HepG2 (cell line): ENCODE data around the gene ZNF595. TPM values are rescaled to one million over a fixed set of nuclear protein-coding genes. Genes with fewer than 3 reads are reported as not detected.

ENCODE experiments used
- ATAC-seq: fragments of 200-7000 bp; cut with Tn5 transposase; 3 replicates; pipeline ENCODE4 v1.9.1; 2020; ENCODE audit warnings: mild to moderate bottlenecking, moderate library complexity
- BruUV-seq: library from RNA; stranded (reverse); fragments of 400-500 nt; replicated peaks from 2 replicates; lab custom pipeline; 2021; lab: Mats Ljungman, UMichigan
- CTCF ChIA-PET: fragments of 300-600 bp; formaldehyde crosslinking; extraction: SDS; loops from one replicate; lab custom pipeline; 2021; ENCODE audit warnings: low total read pairs, inconsistent platforms, low intra/inter-chr PET ratio; lab: Yijun Ruan, JAX
- POLR2A ChIA-PET: fragments of 350-600 bp; sonication (Branson Sonifier 250); formaldehyde crosslinking; loops from one replicate; lab custom pipeline; 2020; ENCODE audit warnings: antibody characterized with exemption, inconsistent platforms; lab: Yijun Ruan, JAX
- DNase-seq: peaks from one replicate; pipeline ENCODE4 v3.0.0-alpha.2; 2015; ENCODE audit warnings: low spot score
- FAIRE-seq: peaks from 3 replicates; lab custom pipeline; 2011; peaks lifted over from hg19 to GRCh38; lab: Jason Lieb, UNC
- H2AFZ ChIP-seq: one replicate; pipeline ENCODE4 v1.6.1; 2011; ENCODE audit warnings: low read length, inconsistent platforms
- H3K27ac ChIP-seq: fragments of 300-600 bp; 3 replicates; pipeline ENCODE4 v1.8.0; 2011; ENCODE audit warnings: mixed run types, mild to moderate bottlenecking, mixed read lengths, low read length, inconsistent platforms; ENCODE audit not compliant: insufficient read depth; ENCODE audit errors: extremely low read length
- H3K27me3 ChIP-seq, 2 experiments: fragments of 200-600 bp in 1 of 2; 2 replicates in 1 of 2; 3 replicates in 1 of 2; pipeline versions ENCODE4 v1.6.0 to v1.8.0; 2011; ENCODE audit warnings: low read length in 2 of 2, mild to moderate bottlenecking in 2 of 2, moderate library complexity in 2 of 2, inconsistent platforms in 1 of 2; ENCODE audit not compliant: insufficient read depth in 2 of 2, control insufficient read depth in 1 of 2
- H3K36me3 ChIP-seq, 2 experiments: fragments of 200-600 bp in 1 of 2; replicated peaks in 1 of 2; 2 replicates in 1 of 2; 3 replicates in 1 of 2; pipeline versions ENCODE4 v1.5.1 to v1.8.0; 2011; ENCODE audit warnings: low read length in 2 of 2, inconsistent platforms in 1 of 2; ENCODE audit not compliant: insufficient read depth in 2 of 2, control insufficient read depth in 1 of 2
- H3K4me1 ChIP-seq: 2 replicates; pipeline ENCODE4 v1.5.1; 2012; ENCODE audit warnings: low read length, inconsistent platforms; ENCODE audit not compliant: insufficient read depth
- H3K4me2 ChIP-seq: 2 replicates; pipeline ENCODE4 v1.6.0; 2011; ENCODE audit warnings: low read depth, low read length, inconsistent platforms
- H3K4me3 ChIP-seq, 3 experiments: fragments of 200-600 bp in 1 of 3; sonication (generic), shearing (Covaris generic) in 1 of 3; replicated peaks in 1 of 3; 2 replicates each; pipeline ENCODE4 v1.5.1; 2011 to 2016; ENCODE audit warnings: low read length in 3 of 3, inconsistent platforms in 2 of 3, low read depth in 2 of 3, mild to moderate bottlenecking in 2 of 3, control low read depth in 1 of 3, mixed read lengths in 1 of 3; ENCODE audit not compliant: insufficient read depth in 1 of 3
- H3K79me2 ChIP-seq: one replicate; pipeline ENCODE4 v1.6.1; 2011; ENCODE audit warnings: low read length, inconsistent platforms; ENCODE audit not compliant: insufficient read depth
- H3K9ac ChIP-seq: 2 replicates; pipeline ENCODE4 v1.6.0; 2011; ENCODE audit warnings: mild to moderate bottlenecking, low read depth, low read length, inconsistent platforms; ENCODE audit not compliant: insufficient read depth
- H3K9me3 ChIP-seq: 2 replicates; pipeline ENCODE4 v1.5.1; 2012; ENCODE audit warnings: mild to moderate bottlenecking, low read length
- H4K20me1 ChIP-seq: 2 replicates; pipeline ENCODE4 v1.6.0; 2011; ENCODE audit warnings: inconsistent platforms, mild to moderate bottlenecking, low read length, moderate library complexity; ENCODE audit not compliant: insufficient read depth
- FOXO1 ChIP-seq: sonication (generic); formaldehyde crosslinking; IDR thresholded peaks from 2 replicates; pipeline ENCODE4 v1.4.0; 2020; ENCODE audit warnings: missing genetic modification reagents
- POGZ ChIP-seq: sonication (generic); formaldehyde crosslinking; IDR thresholded peaks from 2 replicates; pipeline ENCODE4 v1.4.0; 2020; ENCODE audit warnings: mild to moderate bottlenecking, missing genetic modification reagents
- U2AF2 ChIP-seq: fragments of 200-400 bp; formaldehyde crosslinking; IDR thresholded peaks from 2 replicates; pipeline ENCODE4 v1.6.1; 2017; ENCODE audit warnings: low read depth, mild to moderate bottlenecking, low read length
- ZNF713 ChIP-seq: sonication (generic); formaldehyde crosslinking; IDR thresholded peaks from 2 replicates; pipeline ENCODE4 v1.4.0; 2020; ENCODE audit warnings: mild to moderate bottlenecking, missing genetic modification reagents
- ZNF790 ChIP-seq: sonication (generic); formaldehyde crosslinking; IDR thresholded peaks from 2 replicates; pipeline ENCODE4 v1.8.0; 2022; ENCODE audit warnings: missing genetic modification reagents, mild to moderate bottlenecking, borderline replicate concordance
- ZNF878 ChIP-seq: sonication (generic); formaldehyde crosslinking; IDR thresholded peaks from 2 replicates; pipeline ENCODE4 v1.8.1; 2023; ENCODE audit warnings: mild to moderate bottlenecking, missing genetic modification reagents, moderate library complexity
- WGBS: methylation state at CpG from one replicate; pipeline ENCODE4 v1.1.6; 2017; ENCODE audit warnings: low lambda C conversion rate; 5-methylcytosine and 5-hydroxymethylcytosine counted together
- in situ Hi-C: cut with HindIII; loops from 2 replicates; pipeline ENCODE4 v1.10.0; 2017; ENCODE audit warnings: low pct_unique_long_range_greater_than_20kb; ENCODE audit not compliant: extremely low pct_ligation_motif_present
- intact Hi-C: fragments of 100-400 bp; cut with micrococcal nuclease; formaldehyde crosslinking; loops from one replicate; pipeline ENCODE4 v1.10.0; 2022; ENCODE audit not compliant: unreplicated experiment
- polyA plus RNA-seq, 8 experiments: library from polyadenylated mRNA; depleted of rRNA in 3 of 8; stranded (reverse) in 7 of 8; unstranded in 1 of 8; fragments of >200 nt; fragmentation: Illumina TruSeq in 4 of 8; extraction: Trizol in 4 of 8; gene quantifications; 2 replicates each; pipeline versions ENCODE4 v1.2.1 to v1.2.3, GENCODE V29; 2011 to 2016; ENCODE audit warnings: low read depth in 4 of 8, missing spikeins in 1 of 8, mixed read lengths in 1 of 8; ENCODE audit not compliant: insufficient read depth in 1 of 8
- total RNA-seq, 5 experiments: library from RNA; depleted of rRNA; stranded (reverse); fragments of >200 nt; fragmentation: Illumina TruSeq; extraction: Trizol; gene quantifications; 2 replicates each; pipeline ENCODE4 v1.2.3, GENCODE V29; 2016; ENCODE audit warnings: low read depth in 1 of 5
- TF ChIP-seq, protein P1 (sequence below): sonication (generic); formaldehyde crosslinking; IDR thresholded peaks from 2 replicates; pipeline ENCODE4 v1.4.0; 2020; ENCODE audit warnings: missing genetic modification reagents, borderline replicate concordance

The ZNF595 gene
- total and polyA plus RNA-seq, 2 of the 13 experiments (the other 11 are each of a cell fraction or from before 2014, with no cell fraction given), result 0.09 TPM; not detected in 1

GRCh38 chr4:125833-126232, 72.7 kb downstream of the ZNF595 start:
- FAIRE-seq, result no peak
- Histone ChIP-seq H3K36me3 (no peaks in the 10 kb centered on the region), H3K9ac (no peak overlapping the region), H3K79me2 (no peaks in the 10 kb centered on the region), H3K27ac (no peak overlapping the region), H3K4me3 (no peak overlapping the region), H2AFZ (no peak overlapping the region), H3K4me2 (no peak overlapping the region), H3K27me3 (no peaks in the 10 kb centered on the region), H3K9me3 (peaks cover 55% of the 10 kb centered on the region), H3K4me1 (no peaks in the 10 kb centered on the region), H4K20me1 (no peaks in the 10 kb centered on the region)
- ChIA-PET CTCF (no interaction called here), POLR2A (no interaction called here)
- WGBS, result 9% methylated on average over 5 of the region's 5 CpGs
- intact Hi-C loops (no loop called here), in situ Hi-C loops (no loop called here)
- TF ChIP-seq ZNF790 (CRISPR knock-in tag), result no peak
- no peak for TF ChIP-seq POGZ
- TF ChIP-seq, protein P1, sequence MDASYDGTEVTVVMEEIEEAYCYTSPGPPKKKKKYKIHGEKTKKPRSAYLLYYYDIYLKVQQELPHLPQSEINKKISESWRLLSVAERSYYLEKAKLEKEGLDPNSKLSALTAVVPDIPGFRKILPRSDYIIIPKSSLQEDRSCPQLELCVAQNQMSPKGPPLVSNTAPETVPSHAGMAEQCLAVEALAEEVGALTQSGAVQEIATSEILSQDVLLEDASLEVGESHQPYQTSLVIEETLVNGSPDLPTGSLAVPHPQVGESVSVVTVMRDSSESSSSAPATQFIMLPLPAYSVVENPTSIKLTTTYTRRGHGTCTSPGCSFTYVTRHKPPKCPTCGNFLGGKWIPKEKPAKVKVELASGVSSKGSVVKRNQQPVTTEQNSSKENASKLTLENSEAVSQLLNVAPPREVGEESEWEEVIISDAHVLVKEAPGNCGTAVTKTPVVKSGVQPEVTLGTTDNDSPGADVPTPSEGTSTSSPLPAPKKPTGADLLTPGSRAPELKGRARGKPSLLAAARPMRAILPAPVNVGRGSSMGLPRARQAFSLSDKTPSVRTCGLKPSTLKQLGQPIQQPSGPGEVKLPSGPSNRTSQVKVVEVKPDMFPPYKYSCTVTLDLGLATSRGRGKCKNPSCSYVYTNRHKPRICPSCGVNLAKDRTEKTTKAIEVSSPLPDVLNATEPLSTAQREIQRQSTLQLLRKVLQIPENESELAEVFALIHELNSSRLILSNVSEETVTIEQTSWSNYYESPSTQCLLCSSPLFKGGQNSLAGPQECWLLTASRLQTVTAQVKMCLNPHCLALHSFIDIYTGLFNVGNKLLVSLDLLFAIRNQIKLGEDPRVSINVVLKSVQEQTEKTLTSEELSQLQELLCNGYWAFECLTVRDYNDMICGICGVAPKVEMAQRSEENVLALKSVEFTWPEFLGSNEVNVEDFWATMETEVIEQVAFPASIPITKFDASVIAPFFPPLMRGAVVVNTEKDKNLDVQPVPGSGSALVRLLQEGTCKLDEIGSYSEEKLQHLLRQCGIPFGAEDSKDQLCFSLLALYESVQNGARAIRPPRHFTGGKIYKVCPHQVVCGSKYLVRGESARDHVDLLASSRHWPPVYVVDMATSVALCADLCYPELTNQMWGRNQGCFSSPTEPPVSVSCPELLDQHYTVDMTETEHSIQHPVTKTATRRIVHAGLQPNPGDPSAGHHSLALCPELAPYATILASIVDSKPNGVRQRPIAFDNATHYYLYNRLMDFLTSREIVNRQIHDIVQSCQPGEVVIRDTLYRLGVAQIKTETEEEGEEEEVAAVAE (CRISPR knock-in tag), result no peak
- BruUV-seq, result no TSS peak
- no peak for ATAC-seq
- no peak for DNase-seq

DNA sequence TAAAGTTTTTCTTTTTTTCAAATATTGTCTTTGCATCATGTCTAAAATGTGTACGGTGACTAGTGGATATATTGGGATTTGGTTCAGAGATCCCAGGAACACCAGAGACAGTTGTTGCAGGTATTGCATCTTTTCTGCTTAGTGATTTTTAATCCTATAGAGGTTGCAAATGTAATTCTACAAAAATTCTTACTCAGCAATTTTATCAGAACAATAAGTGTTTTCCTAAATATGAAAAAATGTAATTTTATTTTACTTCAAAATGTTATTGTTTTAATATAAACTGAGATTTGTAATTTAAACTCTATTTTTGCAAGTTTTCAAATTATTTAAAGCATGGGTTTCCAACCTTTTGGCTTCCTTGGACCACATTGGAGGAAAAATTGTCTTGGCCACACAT, 79.4 kb downstream of the ZNF595 start:
- Histone ChIP-seq H3K79me2 (no peaks in the 10 kb centered on the region), H3K4me1 (no peaks in the 10 kb centered on the region), H3K9me3 (peaks cover 36% of the 10 kb centered on the region), H3K27me3 (no peaks in the 10 kb centered on the region), H3K4me2 (no peak overlapping the region), H2AFZ (no peak overlapping the region), H4K20me1 (no peaks in the 10 kb centered on the region), H3K4me3 (no peak overlapping the region), H3K9ac (no peak overlapping the region), H3K27ac (no peak overlapping the region), H3K36me3 (no peaks in the 10 kb centered on the region)
- ChIA-PET CTCF (no interaction called here), POLR2A (no interaction called here)
- intact Hi-C loops, result no loop called here
- in situ Hi-C loops, result no loop called here
- no CpG with 5 or more reads among the region's 1 CpG for WGBS
- ATAC-seq, result no peak
- TF ChIP-seq ZNF713 (no peak), U2AF2 (no peak), FOXO1 (CRISPR knock-in tag) (no peak), ZNF878 (CRISPR knock-in tag) (no peak)
- no TSS peak for BruUV-seq
- no peak for FAIRE-seq
- no peak for DNase-seq
